ENCODE measurements around the gene CHN1. TPM values are rescaled to one million over a fixed set of nuclear protein-coding genes. Genes with fewer than 3 reads are reported as not detected.

Gene CHN1
- total RNA-seq, 4 donors from 2014 or later: 0.66 to 4.7 (median 2.4) TPM

DNA sequence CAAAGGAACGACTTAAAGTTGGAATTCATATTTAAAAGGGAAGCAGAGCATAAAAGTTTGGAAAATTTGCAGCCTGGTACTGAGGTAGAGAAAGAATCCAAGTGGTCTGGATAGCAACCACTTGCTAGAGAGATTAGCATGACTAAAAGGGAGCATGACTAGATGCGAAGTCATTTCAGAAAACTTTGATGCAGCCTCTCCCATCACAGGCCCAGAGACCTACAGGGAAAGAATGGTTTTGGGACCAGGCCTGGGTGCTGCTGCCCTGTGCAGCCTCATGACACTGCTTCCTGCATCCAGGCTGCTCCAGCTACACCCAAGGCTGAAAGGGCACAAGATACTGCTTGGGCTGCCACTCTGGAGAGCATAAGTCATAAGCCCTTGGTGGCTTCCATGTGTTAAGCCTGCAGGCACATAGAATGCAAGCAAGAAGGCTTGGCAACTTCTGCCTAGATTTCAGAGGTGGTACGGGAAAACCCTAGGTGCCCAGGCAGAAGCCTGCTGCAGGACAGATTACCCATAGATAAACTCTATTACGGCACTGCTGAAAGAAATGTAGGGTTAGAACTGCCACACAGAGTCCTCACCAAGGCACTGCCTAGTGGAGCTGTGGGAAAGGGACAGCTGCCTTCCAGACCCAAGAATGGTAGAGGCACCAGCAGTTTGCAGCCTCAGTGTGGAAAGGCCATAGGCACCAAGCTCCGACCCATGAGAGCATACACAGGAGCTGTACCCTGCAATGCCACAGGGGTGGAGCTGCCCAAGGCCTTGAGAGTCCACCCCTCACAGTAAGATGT is 12.6 kb upstream of the CHN1 start:
- in situ Hi-C loops (cut with MboI; ENCODE audit: low sequenced_read_pairs in 4 of 4): no loop called here

GRCh38 chr2:175015340-175015739 is 10.2 kb upstream of the CHN1 start:
- H3K36me3 ChIP-seq: no peaks in the 10 kb centered on the region
- ATAC-seq (no peak), DNase-seq (no peak)
- no peaks in the 10 kb centered on the region for H3K9me3 ChIP-seq
- no peak for TF ChIP-seq POLR2A (IDR thresholded peaks at IDR 0.05)
- TF ChIP-seq, protein P1, sequence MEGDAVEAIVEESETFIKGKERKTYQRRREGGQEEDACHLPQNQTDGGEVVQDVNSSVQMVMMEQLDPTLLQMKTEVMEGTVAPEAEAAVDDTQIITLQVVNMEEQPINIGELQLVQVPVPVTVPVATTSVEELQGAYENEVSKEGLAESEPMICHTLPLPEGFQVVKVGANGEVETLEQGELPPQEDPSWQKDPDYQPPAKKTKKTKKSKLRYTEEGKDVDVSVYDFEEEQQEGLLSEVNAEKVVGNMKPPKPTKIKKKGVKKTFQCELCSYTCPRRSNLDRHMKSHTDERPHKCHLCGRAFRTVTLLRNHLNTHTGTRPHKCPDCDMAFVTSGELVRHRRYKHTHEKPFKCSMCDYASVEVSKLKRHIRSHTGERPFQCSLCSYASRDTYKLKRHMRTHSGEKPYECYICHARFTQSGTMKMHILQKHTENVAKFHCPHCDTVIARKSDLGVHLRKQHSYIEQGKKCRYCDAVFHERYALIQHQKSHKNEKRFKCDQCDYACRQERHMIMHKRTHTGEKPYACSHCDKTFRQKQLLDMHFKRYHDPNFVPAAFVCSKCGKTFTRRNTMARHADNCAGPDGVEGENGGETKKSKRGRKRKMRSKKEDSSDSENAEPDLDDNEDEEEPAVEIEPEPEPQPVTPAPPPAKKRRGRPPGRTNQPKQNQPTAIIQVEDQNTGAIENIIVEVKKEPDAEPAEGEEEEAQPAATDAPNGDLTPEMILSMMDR (IDR thresholded peaks at IDR 0.05 in 4 of 5, conservative IDR thresholded peaks at IDR 0.05 in 1 of 5): no peak
- H3K27ac ChIP-seq: peak overlapping the region in 2 of 4 donors; percentile 11 to 20
- H3K27me3 ChIP-seq: no peaks in the 10 kb centered on the region
- no peak overlapping the region for H3K4me3 ChIP-seq
- intact Hi-C loops (cut with DNase I; ENCODE audit: low total_unique reads): no loop called here
- H3K4me1 ChIP-seq: no peaks in the 10 kb centered on the region
- in situ Hi-C loops (cut with MboI; ENCODE audit: low sequenced_read_pairs in 4 of 4): no loop called here

More for the DNA sequence above, 12.6 kb upstream of the CHN1 start:
- no peak overlapping the region for H3K4me3 ChIP-seq
- no peaks in the 10 kb centered on the region for H3K36me3 ChIP-seq
- no peak overlapping the region for H3K27ac ChIP-seq
- intact Hi-C loops (cut with DNase I; ENCODE audit: low total_unique reads): no loop called here
- no peaks in the 10 kb centered on the region for H3K4me1 ChIP-seq
- no peak for TF ChIP-seq POLR2A (IDR thresholded peaks at IDR 0.05)
- TF ChIP-seq, protein P1 (IDR thresholded peaks at IDR 0.05 in 4 of 5, conservative IDR thresholded peaks at IDR 0.05 in 1 of 5): no peak
- ATAC-seq: no peak
- no peaks in the 10 kb centered on the region for H3K27me3 ChIP-seq
- H3K9me3 ChIP-seq: no peaks in the 10 kb centered on the region
- no peak for DNase-seq

DNA sequence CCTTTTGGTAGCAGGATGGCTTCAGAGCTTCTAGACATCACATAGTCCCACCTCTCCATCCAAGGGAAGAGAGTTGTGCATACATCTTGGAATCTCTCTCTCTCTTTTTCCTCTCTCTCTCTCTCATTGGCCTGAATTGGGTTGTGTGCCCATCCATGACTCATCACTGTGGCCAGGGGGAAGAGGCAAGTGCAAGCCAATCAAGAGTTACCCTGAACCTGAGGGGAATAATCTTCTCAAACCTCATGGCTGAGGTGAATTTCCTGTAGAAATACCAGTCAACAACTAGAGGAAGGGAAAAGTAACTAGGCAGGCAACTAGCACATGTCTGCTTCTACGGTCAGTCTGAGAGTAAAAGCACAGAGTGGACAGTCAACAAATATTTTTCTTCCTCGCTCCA is 7.3 kb upstream of the CHN1 start:
- peaks cover 0 to 4% (median 0%) of the 10 kb centered on the region in 3 donors for H3K27me3 ChIP-seq
- no peak overlapping the region for H3K4me3 ChIP-seq
- TF ChIP-seq, protein P1 (IDR thresholded peaks at IDR 0.05 in 4 of 5, conservative IDR thresholded peaks at IDR 0.05 in 1 of 5): no peak
- TF ChIP-seq POLR2A (IDR thresholded peaks at IDR 0.05): no peak
- H3K36me3 ChIP-seq: no peaks in the 10 kb centered on the region
- no peak for DNase-seq
- no peak overlapping the region for H3K27ac ChIP-seq
- ATAC-seq: no peak
- no peaks in the 10 kb centered on the region for H3K4me1 ChIP-seq
- intact Hi-C loops (cut with DNase I; ENCODE audit: low total_unique reads) (no loop called here), in situ Hi-C loops (cut with MboI; ENCODE audit: low sequenced_read_pairs in 4 of 4) (no loop called here)
- H3K9me3 ChIP-seq: no peaks in the 10 kb centered on the region

- TF ChIP-seq, protein P1 (IDR thresholded peaks at IDR 0.05 in 4 of 5, conservative IDR thresholded peaks at IDR 0.05 in 1 of 5): no peak
- no peak for TF ChIP-seq POLR2A (IDR thresholded peaks at IDR 0.05)
- Histone ChIP-seq H3K9me3 (no peaks in the 10 kb centered on the region), H3K27ac (no peak overlapping the region), H3K4me3 (no peak overlapping the region), H3K36me3 (no peaks in the 10 kb centered on the region), H3K27me3 (peaks cover 0 to 6% (median 5%) of the 10 kb centered on the region in 3 donors), H3K4me1 (no peaks in the 10 kb centered on the region)
- in situ Hi-C loops (cut with MboI; ENCODE audit: low sequenced_read_pairs in 4 of 4): no loop called here
- intact Hi-C loops (cut with DNase I; ENCODE audit: low total_unique reads): no loop called here
- ATAC-seq (no peak), DNase-seq (no peak)
Observed at GRCh38 chr2:175011505-175011904, 6.3 kb upstream of the CHN1 start.

Measured in gastrocnemius medialis (tissue), 4 donors.